ENCODE measurements around the gene HHLA2.
"Not testable (repeated sequence)": the region's sequence is repeated elsewhere in the genome, so short reads cannot be mapped to it uniquely, and the experiment has no call there.

The HHLA2 gene

DNA sequence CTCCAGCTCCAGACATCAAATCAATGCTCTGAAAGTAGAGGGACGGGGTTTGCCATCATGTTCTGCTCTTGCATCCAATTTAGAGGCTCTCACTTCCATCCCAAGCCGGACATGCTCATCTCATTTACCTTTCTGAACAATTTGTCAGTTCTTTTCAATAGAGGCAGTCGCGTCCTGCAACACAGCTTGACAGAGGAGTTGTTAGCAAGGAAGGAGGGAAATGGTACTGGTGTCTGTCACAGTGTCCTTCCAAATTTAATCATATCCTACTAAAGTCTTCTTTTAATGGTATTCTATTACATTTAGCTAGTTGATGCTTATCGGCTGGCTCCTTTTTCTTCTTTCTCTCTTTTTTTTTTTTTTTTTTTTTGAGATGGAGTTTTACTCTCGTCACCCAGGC lies 45.6 kb downstream of the HHLA2 start:
- no peak for DNase-seq (ENCODE audit: low read depth in 2 of 2)

GRCh38 chr3:108342837-108343486 lies 46.6 kb downstream of the HHLA2 start:
- no peak for DNase-seq (ENCODE audit: low read depth in 2 of 2)

- DNase-seq (ENCODE audit: low read depth in 2 of 2) = no peak
These were observed 47.1 kb downstream of the HHLA2 start for GRCh38 chr3:108343491-108343890.

DNA sequence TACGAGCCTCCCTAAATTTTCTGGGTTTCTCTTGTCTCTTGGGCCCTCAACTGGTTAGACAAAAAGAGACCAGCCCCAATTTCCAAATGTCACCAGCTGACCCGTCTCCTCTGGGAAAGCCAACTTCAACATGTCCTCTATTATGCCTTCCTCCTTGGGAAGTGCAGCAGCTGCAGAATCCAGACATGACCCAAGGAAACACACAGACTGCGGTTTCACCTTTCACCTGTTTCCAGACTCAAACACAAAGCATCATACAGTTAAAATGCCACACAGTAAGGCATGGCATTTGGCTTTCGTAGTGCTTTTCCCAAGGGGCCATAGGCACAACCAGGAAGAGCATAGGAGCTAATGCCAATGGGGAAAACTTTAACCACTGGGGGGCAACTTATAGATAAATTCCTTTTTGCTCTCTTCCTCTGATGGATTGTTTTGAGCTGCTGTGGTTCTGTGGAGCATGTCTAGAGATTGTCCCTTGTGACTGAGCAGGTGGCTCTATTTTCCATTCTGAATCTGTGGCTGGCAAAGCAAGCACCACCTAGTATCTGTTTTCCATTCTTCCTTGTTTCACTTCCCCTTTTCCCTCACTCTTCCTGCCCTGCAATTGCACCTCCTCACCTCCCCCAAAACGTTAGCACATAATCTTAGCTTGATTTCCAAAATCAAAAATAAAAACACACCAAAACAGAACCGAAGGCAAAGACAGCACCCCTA lies 49.3 kb downstream of the HHLA2 start:
- DNase-seq (ENCODE audit: low read depth in 2 of 2) = no peak

GRCh38 chr3:108346301-108347227 lies 50.2 kb downstream of the HHLA2 start:
- DNase-seq (ENCODE audit: low read depth in 2 of 2) = no peak

GRCh38 chr3:108352176-108352575 lies 55.8 kb downstream of the HHLA2 start:
- DNase-seq (ENCODE audit: low read depth in 2 of 2) = no peak

DNA sequence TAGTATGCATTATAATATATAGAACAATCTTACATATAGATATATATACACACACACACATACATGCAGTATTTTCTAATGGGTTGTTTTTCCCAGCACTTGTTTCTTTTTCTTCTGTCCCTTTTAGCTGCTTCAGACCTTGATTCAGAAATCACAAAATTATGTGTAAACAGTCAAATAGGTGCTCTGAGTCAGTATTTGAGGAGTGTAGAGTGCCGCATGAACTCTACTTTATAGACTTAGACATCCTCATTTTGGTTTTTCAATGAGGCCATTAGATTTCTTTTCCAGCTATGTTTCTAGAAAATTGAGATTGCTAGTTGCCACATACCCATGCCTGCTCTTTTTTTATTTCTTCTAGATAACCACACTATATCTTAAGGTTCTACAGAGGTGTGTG lies 58.2 kb downstream of the HHLA2 start:
- DNase-seq (ENCODE audit: low read depth in 2 of 2) = no peak

- no peak for DNase-seq (ENCODE audit: low read depth in 2 of 2)
These were observed 60.7 kb downstream of the HHLA2 start for GRCh38 chr3:108357042-108357441.

GRCh38 chr3:108359011-108359410 lies 62.7 kb downstream of the HHLA2 start:
- no peak for DNase-seq (ENCODE audit: low read depth in 2 of 2)

DNA sequence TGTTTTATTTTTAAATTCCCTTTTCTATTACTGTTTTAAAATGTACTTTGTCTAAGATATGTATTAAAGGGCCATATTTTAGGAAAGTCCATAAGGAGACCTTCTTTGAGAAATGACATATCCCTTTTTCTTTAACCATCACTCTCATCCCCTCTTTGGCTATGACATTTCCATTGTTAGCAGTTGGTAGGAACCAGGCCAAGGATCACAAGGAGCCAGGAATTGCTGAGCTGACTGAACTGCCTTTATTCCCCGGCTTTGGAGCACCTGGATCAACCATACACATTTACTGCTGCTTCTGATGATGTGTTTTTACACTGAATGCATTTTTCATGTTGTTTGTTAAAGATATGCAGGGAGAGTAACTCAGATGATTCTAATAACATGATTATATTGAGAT lies 79.7 kb downstream of the HHLA2 start:
- no peak for DNase-seq (ENCODE audit: low read depth in 2 of 2)

- DNase-seq (ENCODE audit: low read depth in 2 of 2) = no peak
These were observed 81.0 kb downstream of the HHLA2 start for GRCh38 chr3:108377384-108377783.

DNA sequence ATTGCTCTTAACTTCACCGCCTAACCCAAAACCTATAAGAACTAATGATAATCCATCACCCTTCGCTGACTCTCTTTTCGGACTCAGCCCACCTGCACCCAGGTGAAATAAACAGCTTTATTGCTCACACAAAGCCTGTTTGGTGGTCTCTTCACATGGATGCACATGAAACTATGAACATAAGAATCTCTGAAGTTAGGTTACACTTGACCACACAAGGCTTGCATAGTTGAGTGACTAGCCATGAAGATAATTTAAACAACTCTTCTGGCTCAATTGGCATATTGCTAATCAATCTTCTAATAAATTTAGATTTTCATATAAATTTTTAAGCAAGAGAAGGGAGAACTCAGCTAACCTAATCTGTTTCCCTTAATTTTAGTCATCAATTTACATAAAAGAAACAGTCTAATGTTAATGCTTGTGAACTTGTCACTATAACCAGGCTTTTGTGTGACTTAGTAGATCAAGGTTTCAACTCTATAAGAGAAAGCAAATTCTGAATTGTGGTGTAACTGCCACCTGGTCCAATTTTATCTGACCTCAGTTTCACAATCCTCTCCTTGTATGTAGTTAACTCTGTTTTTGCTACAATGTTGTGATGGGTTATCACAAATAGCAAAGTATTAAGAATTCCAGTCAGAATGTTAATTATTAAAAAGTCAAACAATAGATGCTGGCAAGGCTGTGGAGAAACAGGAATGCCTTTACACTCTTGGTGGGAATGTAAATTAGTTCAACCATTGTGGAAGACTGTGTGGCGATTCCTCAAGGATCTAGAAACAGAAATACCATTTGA lies 82.0 kb downstream of the HHLA2 start:
- DNase-seq (ENCODE audit: low read depth in 2 of 2) = no peak

DNA sequence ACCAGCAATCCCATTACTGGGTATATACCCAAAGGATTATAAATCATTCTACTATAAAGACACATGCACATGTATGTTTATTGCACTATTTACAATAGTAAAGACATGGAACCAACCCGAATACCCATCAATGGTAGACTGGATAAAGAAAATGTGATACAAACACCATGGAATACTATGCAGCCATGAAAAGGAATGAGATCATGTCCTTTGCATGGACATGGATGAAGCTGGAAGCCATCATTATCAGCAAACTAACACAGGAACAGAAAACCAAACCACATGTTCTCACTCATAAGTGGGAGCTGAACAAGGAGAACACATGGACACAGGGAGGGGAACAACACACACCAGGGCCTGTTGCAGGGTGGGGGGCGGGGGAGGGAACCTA lies 82.6 kb downstream of the HHLA2 start:
- not testable (repeated sequence) for DNase-seq (ENCODE audit: low read depth in 2 of 2)

DNA sequence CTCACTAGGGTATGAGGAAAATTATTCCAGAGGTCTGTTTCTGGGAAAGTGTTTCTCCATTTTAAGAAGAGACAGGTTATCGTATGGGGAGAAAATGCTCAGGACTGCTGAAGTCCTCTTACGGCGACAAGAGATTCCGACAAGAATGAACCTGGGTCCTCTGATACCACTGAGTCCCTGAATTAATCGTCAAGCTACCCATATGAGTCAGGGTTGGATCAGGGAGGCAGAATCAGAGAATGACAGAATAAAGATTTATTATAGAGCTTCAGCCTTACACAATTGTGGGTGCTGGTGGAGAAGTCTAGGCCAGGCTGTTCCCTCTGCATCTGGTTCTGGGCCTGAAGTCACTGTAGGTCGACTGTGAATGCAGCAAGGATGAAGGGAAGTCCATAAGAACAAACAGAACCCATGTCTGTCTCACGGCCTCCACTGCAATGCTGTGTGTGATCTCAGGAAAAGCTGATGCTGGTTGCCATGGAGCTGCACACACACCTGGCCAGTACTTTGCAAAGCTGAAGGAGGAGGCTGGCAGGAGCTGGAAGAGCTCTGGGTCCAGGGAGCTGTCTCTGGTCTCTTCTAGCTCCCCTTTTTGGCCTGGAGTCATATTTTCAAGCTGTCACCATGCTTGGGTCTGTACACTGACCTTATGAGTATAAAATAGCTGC lies 83.9 kb downstream of the HHLA2 start:
- no peak for DNase-seq (ENCODE audit: low read depth in 2 of 2)

DNA sequence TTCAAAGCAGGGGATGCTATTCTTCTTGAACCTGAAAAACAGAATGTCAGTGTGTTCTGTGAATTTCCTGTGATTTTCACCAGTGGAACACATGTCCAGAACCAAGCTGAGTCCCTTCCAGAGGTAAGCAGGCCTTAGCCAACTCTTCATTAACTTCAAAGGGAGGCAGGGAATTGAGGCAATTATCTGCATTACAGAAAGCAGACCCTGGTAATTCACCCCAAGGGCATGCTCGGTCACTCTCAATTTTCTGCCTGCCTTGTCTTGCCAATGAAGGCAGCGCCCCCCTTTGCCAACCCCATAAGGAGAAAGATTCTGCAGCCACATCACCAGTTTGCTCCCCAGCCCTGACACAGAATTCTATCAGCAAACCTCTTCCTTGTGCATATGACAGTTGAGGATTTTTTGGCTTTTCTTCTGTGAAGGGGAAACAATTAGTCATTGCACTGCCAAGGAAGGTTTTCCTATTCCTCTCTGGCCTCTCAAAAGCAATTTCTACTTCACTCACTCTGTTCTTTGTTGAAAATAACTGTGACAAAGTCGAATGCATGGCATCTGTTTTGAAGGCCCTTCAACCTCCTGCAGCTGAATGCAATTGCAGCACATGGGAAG lies 85.3 kb downstream of the HHLA2 start:
- no peak for DNase-seq (ENCODE audit: low read depth in 2 of 2)

- DNase-seq (ENCODE audit: low read depth in 2 of 2) = no peak
These were observed 87.0 kb downstream of the HHLA2 start for GRCh38 chr3:108383306-108383705.

DNA sequence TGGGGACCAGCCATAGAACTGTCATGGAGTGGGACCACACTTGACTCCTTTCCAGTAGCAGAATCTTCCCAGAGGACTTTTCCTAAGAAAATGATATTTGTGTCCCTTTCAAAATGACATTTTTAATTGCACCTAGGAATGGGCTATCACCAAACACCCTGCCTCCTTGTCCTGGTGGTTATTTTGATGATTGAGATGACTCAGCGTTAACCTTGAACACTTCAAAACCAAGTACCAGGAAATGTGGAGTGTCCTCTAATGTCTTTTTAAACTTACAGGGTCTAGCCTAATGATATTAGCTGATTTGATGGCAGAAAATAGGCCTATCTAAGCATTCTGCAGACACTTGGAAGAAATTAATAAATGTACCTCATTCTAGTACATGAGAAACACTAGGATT lies 90.7 kb downstream of the HHLA2 start:
- DNase-seq (ENCODE audit: low read depth in 2 of 2) = no peak

GRCh38 chr3:108388136-108389132 lies 92.1 kb downstream of the HHLA2 start:
- no peak for DNase-seq (ENCODE audit: low read depth in 2 of 2)

DNA sequence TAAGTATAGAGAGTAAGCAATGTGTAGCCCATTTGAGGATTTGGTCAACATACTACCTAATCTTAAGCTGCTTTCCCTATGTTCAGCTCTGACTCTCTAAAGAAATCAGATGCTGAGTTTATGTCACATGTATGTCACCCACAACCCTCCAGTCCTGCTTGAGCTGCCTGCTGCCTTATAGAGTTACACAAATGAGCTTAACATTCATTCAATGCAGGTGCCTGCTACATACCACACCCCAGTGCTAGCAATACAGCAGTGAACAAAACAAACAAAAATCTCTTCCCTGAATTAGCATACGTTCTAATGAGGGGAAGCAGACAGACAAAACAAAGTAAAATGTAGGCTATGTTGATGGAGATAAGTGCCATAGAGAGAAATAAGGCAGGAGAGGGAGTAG lies 93.0 kb downstream of the HHLA2 start:
- DNase-seq (ENCODE audit: low read depth in 2 of 2) = no peak

Measured in stimulated activated CD8-positive, alpha-beta memory T cell treated with anti-CD3 and anti-CD28 coated beads, Interleukin-15, amount 100 ng/mL, for 4 hours (primary cell).